DOHH2 (cell line): ENCODE results near the gene CARD14.

Source experiments
- H3F3A ChIP-seq: fragments of 200-600 bp; sonication (generic), shearing (Covaris generic); 2 replicates; pipeline ENCODE4 v1.6.0; 2016; ENCODE audit warnings: antibody characterized with exemption, mild to moderate bottlenecking; ENCODE audit not compliant: control insufficient read depth, insufficient read depth
- H3K27ac ChIP-seq: fragments of 200-600 bp; sonication (generic); 2 replicates; pipeline ENCODE4 v1.5.1; 2014; ENCODE audit warnings: low read depth, mild to moderate bottlenecking, low read length, moderate library complexity
- H3K27me3 ChIP-seq: fragments of 200-600 bp; sonication (generic); 2 replicates; pipeline ENCODE4 v1.6.1; 2014; ENCODE audit warnings: mild to moderate bottlenecking, low read length, mixed read lengths; ENCODE audit not compliant: control insufficient read depth
- H3K36me3 ChIP-seq: fragments of 200-600 bp; sonication (generic); 2 replicates; pipeline ENCODE4 v1.6.1; 2014; ENCODE audit warnings: mild to moderate bottlenecking, low read length, moderate library complexity, mixed read lengths; ENCODE audit not compliant: control insufficient read depth
- H3K4me1 ChIP-seq: fragments of 200-600 bp; sonication (generic); 2 replicates; pipeline ENCODE4 v1.6.1; 2014; ENCODE audit warnings: mild to moderate bottlenecking, low read length, mixed read lengths; ENCODE audit not compliant: control insufficient read depth
- H3K4me2 ChIP-seq: fragments of 200-600 bp; sonication (generic); 2 replicates; pipeline ENCODE4 v1.6.0; 2014; ENCODE audit warnings: mild to moderate bottlenecking, low read length, moderate library complexity
- H3K4me3 ChIP-seq: fragments of 200-600 bp; sonication (generic); 2 replicates; pipeline ENCODE4 v1.5.1; 2014; ENCODE audit warnings: mild to moderate bottlenecking, low read length, mixed read lengths
- H3K79me2 ChIP-seq: fragments of 200-600 bp; sonication (generic); 2 replicates; pipeline ENCODE4 v1.6.1; 2014; ENCODE audit warnings: mild to moderate bottlenecking, low read length, mixed read lengths; ENCODE audit not compliant: control insufficient read depth
- H3K9me2 ChIP-seq: fragments of 200-600 bp; sonication (generic); replicated peaks from 2 replicates; pipeline ENCODE4 v1.6.1; 2014; ENCODE audit warnings: mild to moderate bottlenecking, low read length, mixed read lengths; ENCODE audit not compliant: control insufficient read depth
- H3K9me3 ChIP-seq: fragments of 200-600 bp; sonication (generic); 2 replicates; pipeline ENCODE4 v1.6.1; 2014; ENCODE audit warnings: antibody characterized with exemption, low read length, mixed read lengths; ENCODE audit not compliant: control insufficient read depth, insufficient read depth
- H4K20me1 ChIP-seq: fragments of 200-600 bp; sonication (generic); 2 replicates; pipeline ENCODE4 v1.6.0; 2014; ENCODE audit warnings: low read depth, mild to moderate bottlenecking, antibody characterized with exemption, low read length, moderate library complexity; ENCODE audit not compliant: control insufficient read depth, insufficient read depth
- CTCF ChIP-seq: fragments of 200-600 bp; sonication (generic); IDR thresholded peaks from one replicate; pipeline ENCODE4 v1.5.1; 2014; ENCODE audit warnings: antibody characterized with exemption, mild to moderate bottlenecking, low read depth, low read length; ENCODE audit not compliant: poor library complexity, severe bottlenecking
- EZH2phosphoT487 ChIP-seq: fragments of 200-600 bp; sonication (generic); IDR thresholded peaks from 2 replicates; pipeline ENCODE4 v1.6.1; 2017; ENCODE audit warnings: borderline replicate concordance, mild to moderate bottlenecking, antibody characterized with exemption, low read length, moderate library complexity, mixed read lengths

The CARD14 gene

GRCh38 chr17:80151333-80151732 is 18.5 kb upstream of the CARD14 start:
- Histone ChIP-seq H3K36me3 (peaks cover 5% of the 10 kb centered on the region), H3K27ac (no peak overlapping the region), H3K4me2 (no peak overlapping the region), H3K9me3 (no peaks in the 10 kb centered on the region), H3K4me1 (peaks cover 7% of the 10 kb centered on the region), H3F3A (no peaks in the 10 kb centered on the region), H4K20me1 (peaks cover 3% of the 10 kb centered on the region; the same call in 1 of the 2 replicates), H3K9me2 (no peaks in the 10 kb centered on the region), H3K4me3 (no peak overlapping the region), H3K79me2 (peaks cover 20% of the 10 kb centered on the region), H3K27me3 (no peaks in the 10 kb centered on the region)
- TF ChIP-seq EZH2phosphoT487 (no peak), CTCF (no peak)

GRCh38 chr17:80152081-80152702 is 17.6 kb upstream of the CARD14 start:
- Histone ChIP-seq H3K9me2 (no peaks in the 10 kb centered on the region), H3K27me3 (no peaks in the 10 kb centered on the region; the same call in 1 of the 2 replicates), H3K4me3 (no peak overlapping the region), H3K36me3 (no peaks in the 10 kb centered on the region), H3K79me2 (peaks cover 14% of the 10 kb centered on the region), H4K20me1 (no peaks in the 10 kb centered on the region), H3K9me3 (no peaks in the 10 kb centered on the region), H3K4me1 (peaks cover 7% of the 10 kb centered on the region), H3F3A (no peaks in the 10 kb centered on the region), H3K4me2 (no peak overlapping the region), H3K27ac (no peak overlapping the region)
- TF ChIP-seq EZH2phosphoT487: no peak
- TF ChIP-seq CTCF: no peak

- H3K79me2 ChIP-seq: peaks cover 5% of the 10 kb centered on the region
- peaks cover 4% of the 10 kb centered on the region for H3K4me1 ChIP-seq
- H3K4me3 ChIP-seq: no peak overlapping the region
- no peak overlapping the region for H3K4me2 ChIP-seq
- H3K27ac ChIP-seq: no peak overlapping the region
- no peaks in the 10 kb centered on the region; the same call in 1 of the 2 replicates for H3K27me3 ChIP-seq
- H3K36me3 ChIP-seq: no peaks in the 10 kb centered on the region
- no peaks in the 10 kb centered on the region for H4K20me1 ChIP-seq
- no peaks in the 10 kb centered on the region for H3K9me2 ChIP-seq
- H3F3A ChIP-seq: no peaks in the 10 kb centered on the region
- no peaks in the 10 kb centered on the region for H3K9me3 ChIP-seq
- TF ChIP-seq CTCF: no peak
- TF ChIP-seq EZH2phosphoT487: no peak
Observed at GRCh38 chr17:80153004-80153403, 16.8 kb upstream of the CARD14 start.
